ENCODE data around the gene ZNF777. TPM values are rescaled to one million over a fixed set of nuclear protein-coding genes. Genes with fewer than 3 reads are reported as not detected.

ZNF777 gene
- total and polyA plus RNA-seq, 9 of the 15 experiments (the other 6 are each of a cell fraction or from before 2014, with no cell fraction given), result 0.11 to 32.6 (median 9.0) TPM

GRCh38 chr7:149473251-149473650 is 12.4 kb upstream of the ZNF777 start:
- no peak for ATAC-seq
- 88% methylated on average over 6 of the region's 6 CpGs for WGBS (ENCODE audit: insufficient coverage, low coverage, missing lambda C conversion rate)
- POLR2A ChIA-PET, result interaction anchor here (1.8 kb wide), 1 partner anchor 9 kb away, joined by 4 read pairs; no protein-coding TSS in a partner anchor

More at GRCh38 chr7:149473251-149473650, 12.4 kb upstream of the ZNF777 start:
- Histone ChIP-seq H3K27me3 (ENCODE audit: control insufficient read depth in 2 of 2, insufficient read depth in 2 of 2, low read length in 2 of 2) (no peaks in the 10 kb centered on the region), H3K4me1 (replicated peaks in 1 of 2; ENCODE audit: control insufficient read depth in 2 of 2, insufficient read depth in 2 of 2, low read length in 2 of 2) (no peaks in the 10 kb centered on the region; a peak in 1 of 5 replicates), H3K27ac (ENCODE audit: extremely low read depth, low read depth, low read length) (no peak overlapping the region), H3K4me2 (ENCODE audit: insufficient read depth, low read length) (no peak overlapping the region), H3K9ac (ENCODE audit: insufficient read depth in 1 of 2, low read depth in 2 of 2, low read length in 2 of 2) (no peak overlapping the region), H4K20me1 (replicated peaks; ENCODE audit: control insufficient read depth, insufficient read depth, low read length) (no peaks in the 10 kb centered on the region), H3K4me3 (no peak overlapping the region), H3K36me3 (ENCODE audit: control insufficient read depth, insufficient read depth, low read length) (peaks cover 58% of the 10 kb centered on the region), H3K79me2 (ENCODE audit: control insufficient read depth, insufficient read depth, low read length) (no peaks in the 10 kb centered on the region), H3K9me1 (ENCODE audit: control insufficient read depth, insufficient read depth, low read length) (no peaks in the 10 kb centered on the region), H3K9me3 (replicated peaks; ENCODE audit: control insufficient read depth, insufficient read depth, low read depth, low read length) (no peaks in the 10 kb centered on the region), H2AFZ (ENCODE audit: low read depth, low read length) (no peak overlapping the region)
- in situ Hi-C loops (cut with MboI) (no loop called here), intact Hi-C loops (cut with micrococcal nuclease) (loop anchor here (5.0 kb wide), 1 partner anchor 686 kb away; no protein-coding TSS in a partner anchor)
- CTCF ChIA-PET (ENCODE audit: low intra/inter-chr PET ratio), result no interaction called here
- FAIRE-seq, result no peak
- DNase-seq (ENCODE audit: extremely low read depth in 1 of 4, low spot score in 3 of 4), result no peak
- no TSS peak for BruUV-seq (replicated peaks)
- TF ChIP-seq NUFIP1 (IDR thresholded peaks at IDR 0.05; ENCODE audit: partially characterized antibody) (no peak), SMARCB1 (IDR thresholded peaks at IDR 0.05; ENCODE audit: insufficient read length, low read depth) (no peak), NFE2L1 (tag; IDR thresholded peaks at IDR 0.05; ENCODE audit: borderline replicate concordance, low read depth) (no peak), TFE3 (CRISPR knock-in tag; IDR thresholded peaks at IDR 0.05) (no peak), ZNF146 (CRISPR knock-in tag; IDR thresholded peaks at IDR 0.05; ENCODE audit: unreplicated experiment) (no peak), RUNX1 (IDR thresholded peaks at IDR 0.05; ENCODE audit: low read depth) (no peak), HBP1 (CRISPR knock-in tag; IDR thresholded peaks at IDR 0.05) (no peak), SNAPC5 (CRISPR knock-in tag; IDR thresholded peaks at IDR 0.05) (no peak), RBM25 (IDR thresholded peaks at IDR 0.05; ENCODE audit: low read depth, low read length, severe bottlenecking) (no peak), USF2 (CRISPR knock-in tag; IDR thresholded peaks at IDR 0.05) (no peak), RAD21 (CRISPR knock-in tag; conservative IDR thresholded peaks at IDR 0.05 in 1 of 2, IDR thresholded peaks at IDR 0.05 in 1 of 2) (no peak), HDAC1 (IDR thresholded peaks at IDR 0.05) (no peak), CAMTA2 (CRISPR knock-in tag; conservative IDR thresholded peaks at IDR 0.05) (no peak), ZNF133 (CRISPR knock-in tag; IDR thresholded peaks at IDR 0.05) (no peak), THRAP3 (IDR thresholded peaks at IDR 0.05; ENCODE audit: borderline replicate concordance) (no peak), SMAD3 (CRISPR knock-in tag; conservative IDR thresholded peaks at IDR 0.05) (no peak), JUN (IDR thresholded peaks at IDR 0.05; ENCODE audit: borderline replicate concordance, low read depth, low read length) (no peak), JUN (CRISPR knock-in tag; IDR thresholded peaks at IDR 0.05; ENCODE audit: borderline replicate concordance) (no peak), ZNF57 (CRISPR knock-in tag; IDR thresholded peaks at IDR 0.05) (no peak), FOXM1 (IDR thresholded peaks at IDR 0.05; ENCODE audit: low read depth) (no peak), FOXM1 (CRISPR knock-in tag; IDR thresholded peaks at IDR 0.05; ENCODE audit: low read depth) (no peak)

Data from K562 (cell line).